SK-N-SH (cell line): ENCODE data around the gene NRG3.

ENCODE experiments used
- POLR2AphosphoS5 ChIP-seq: IDR thresholded peaks from 2 replicates; pipeline ENCODE4 v1.6.1; 2012; ENCODE audit warnings: low read depth, low read length
- RAD21 ChIP-seq: IDR thresholded peaks from 2 replicates; pipeline ENCODE4 v1.6.1; 2012; ENCODE audit warnings: mild to moderate bottlenecking, low read length
- REST ChIP-seq: IDR thresholded peaks from 2 replicates; pipeline ENCODE4 v1.6.1; 2012; ENCODE audit warnings: mild to moderate bottlenecking, low read depth, low read length, moderate library complexity
- TEAD4 ChIP-seq: IDR thresholded peaks from 2 replicates; pipeline ENCODE4 v1.4.0; 2012; ENCODE audit warnings: mild to moderate bottlenecking, borderline replicate concordance; ENCODE audit not compliant: insufficient read depth
- TF ChIP-seq, protein P1 (sequence below): fragments of 200-600 bp; sonication (generic); IDR thresholded peaks from 2 replicates; pipeline ENCODE4 v1.6.1; 2017; ENCODE audit warnings: antibody characterized with exemption, mild to moderate bottlenecking, moderate library complexity

GRCh38 chr10:82908096-82908495 is 1033.1 kb downstream of the NRG3 start:
- no peak for TF ChIP-seq TEAD4
- TF ChIP-seq, protein P1, sequence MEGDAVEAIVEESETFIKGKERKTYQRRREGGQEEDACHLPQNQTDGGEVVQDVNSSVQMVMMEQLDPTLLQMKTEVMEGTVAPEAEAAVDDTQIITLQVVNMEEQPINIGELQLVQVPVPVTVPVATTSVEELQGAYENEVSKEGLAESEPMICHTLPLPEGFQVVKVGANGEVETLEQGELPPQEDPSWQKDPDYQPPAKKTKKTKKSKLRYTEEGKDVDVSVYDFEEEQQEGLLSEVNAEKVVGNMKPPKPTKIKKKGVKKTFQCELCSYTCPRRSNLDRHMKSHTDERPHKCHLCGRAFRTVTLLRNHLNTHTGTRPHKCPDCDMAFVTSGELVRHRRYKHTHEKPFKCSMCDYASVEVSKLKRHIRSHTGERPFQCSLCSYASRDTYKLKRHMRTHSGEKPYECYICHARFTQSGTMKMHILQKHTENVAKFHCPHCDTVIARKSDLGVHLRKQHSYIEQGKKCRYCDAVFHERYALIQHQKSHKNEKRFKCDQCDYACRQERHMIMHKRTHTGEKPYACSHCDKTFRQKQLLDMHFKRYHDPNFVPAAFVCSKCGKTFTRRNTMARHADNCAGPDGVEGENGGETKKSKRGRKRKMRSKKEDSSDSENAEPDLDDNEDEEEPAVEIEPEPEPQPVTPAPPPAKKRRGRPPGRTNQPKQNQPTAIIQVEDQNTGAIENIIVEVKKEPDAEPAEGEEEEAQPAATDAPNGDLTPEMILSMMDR, result no peak
- TF ChIP-seq POLR2AphosphoS5, result no peak
- no peak for TF ChIP-seq RAD21
- TF ChIP-seq REST, result no peak
